H1 (cell line): Measurements from ENCODE around the gene BOLA1. TPM values are rescaled to one million over a fixed set of nuclear protein-coding genes. Genes with fewer than 3 reads are reported as not detected.

ENCODE experiments used
- ATF3 ChIP-seq: IDR thresholded peaks from 2 replicates; pipeline ENCODE4 v1.6.1; 2011; ENCODE audit warnings: low read depth, mild to moderate bottlenecking, low read length; ENCODE audit not compliant: insufficient read depth
- CHD7 ChIP-seq: fragments of 300-600 bp; sonication (generic); IDR thresholded peaks from 2 replicates; pipeline ENCODE4 v1.7.1; 2012; ENCODE audit warnings: low read length, moderate library complexity, mild to moderate bottlenecking, inconsistent platforms; ENCODE audit not compliant: insufficient replicate concordance
- HDAC6 ChIP-seq: IDR thresholded peaks from one replicate; pipeline ENCODE4 v1.7.1; 2012; ENCODE audit warnings: low read depth, mild to moderate bottlenecking, inconsistent platforms, low read length, moderate library complexity
- RAD21 ChIP-seq, 2 experiments: IDR thresholded peaks in 1 of 2; conservative IDR thresholded peaks in 1 of 2; 2 replicates each; pipeline ENCODE4 v1.6.1; 2011; ENCODE audit warnings: low read depth in 2 of 2, low read length in 2 of 2, improper control_type of control experiment in 1 of 2, inconsistent platforms in 1 of 2, mild to moderate bottlenecking in 1 of 2, moderate library complexity in 1 of 2
- SP2 ChIP-seq: IDR thresholded peaks from 2 replicates; pipeline ENCODE4 v1.6.1; 2012; ENCODE audit warnings: mild to moderate bottlenecking, low read length, inconsistent platforms
- TCF12 ChIP-seq: IDR thresholded peaks from 2 replicates; pipeline ENCODE4 v1.6.1; 2011; ENCODE audit warnings: low read depth, mild to moderate bottlenecking, low read length
- polyA plus RNA-seq, 7 experiments: library from polyadenylated mRNA; depleted of rRNA in 3 of 7; stranded (reverse) in 5 of 7; unstranded in 2 of 7; fragments of >200 nt in 5 of 7; fragments of 200-250 nt in 2 of 7; gene quantifications; 1 replicate in 5 of 7; 2 replicates in 1 of 7; 4 replicates in 1 of 7; pipeline versions ENCODE4 v1.2.1 to v1.2.3, GENCODE V29; 2011 to 2013; ENCODE audit warnings: missing spikeins in 2 of 7, mixed read lengths in 2 of 7
- total RNA-seq: library from RNA; stranded (reverse); fragmentation: NEBNext Ultra II Directional; extraction: Animal tissue kit (Norgen Biotek cat#: 25700); gene quantifications from 2 replicates; pipeline ENCODE4 v1.2.1, GENCODE V29; 2021

Gene BOLA1
- total and polyA plus RNA-seq, 2 of the 8 experiments (the other 6 are each of a cell fraction or from before 2014, with no cell fraction given) = 8.1 to 15.4 TPM

- TF ChIP-seq CHD7 (no peak), TCF12 (no peak), RAD21 (IDR thresholded peaks at IDR 0.05 in 1 of 2, conservative IDR thresholded peaks at IDR 0.05 in 1 of 2; ENCODE audit: low read depth in 2 of 2, low read length in 2 of 2) (no peak), ATF3 (no peak), SP2 (no peak), HDAC6 (no peak)
- TF ChIP-seq, all 59 proteins: peak for 0
Measured at GRCh38 chr1:149916898-149917252, 17.5 kb downstream of the BOLA1 start (continued).
